Endothelial cell of umbilical vein (primary cell): ENCODE data around the gene MMD. TPM values are rescaled to one million over a fixed set of nuclear protein-coding genes. Genes with fewer than 3 reads are reported as not detected.

ENCODE experiments used
- BruUV-seq: library from RNA; stranded (reverse); fragments of 400-500 nt; replicated peaks from 2 replicates; lab custom pipeline; 2021; lab: Mats Ljungman, UMichigan
- CTCF ChIA-PET: fragments of 300-600, 350-600 bp; sonication (Branson Sonifier 250); formaldehyde crosslinking; loops from one replicate; lab custom pipeline; 2021; ENCODE audit warnings: antibody characterized with exemption, inconsistent platforms; lab: Charles Lee
- POLR2A ChIA-PET: fragments of 300-600, 350-600 bp; sonication (Branson Sonifier 250); formaldehyde crosslinking; loops from one replicate; lab custom pipeline; 2021; ENCODE audit warnings: antibody characterized with exemption, inconsistent platforms; lab: Charles Lee
- DNase-seq: peaks from one replicate; pipeline ENCODE4 v3.0.0-alpha.2; 2011; ENCODE audit warnings: low read depth, low spot score
- FAIRE-seq: peaks from 2 replicates; lab custom pipeline; 2011; peaks lifted over from hg19 to GRCh38; lab: Jason Lieb, UNC
- H2AFZ ChIP-seq: 2 replicates; pipeline ENCODE4 v1.6.0; 2012; ENCODE audit warnings: low read depth, low read length, control low read depth, inconsistent platforms
- H3K27ac ChIP-seq: 2 replicates; pipeline ENCODE4 v1.5.1; 2011; ENCODE audit warnings: low read depth, mild to moderate bottlenecking, control low read depth, low read length, moderate library complexity; ENCODE audit not compliant: insufficient read depth
- H3K27me3 ChIP-seq, 2 experiments: 2 replicates each; pipeline versions ENCODE4 v1.6.0 to v1.6.1; 2011; ENCODE audit warnings: low read length in 2 of 2, mixed read lengths in 1 of 2; ENCODE audit not compliant: control insufficient read depth in 2 of 2, insufficient read depth in 2 of 2
- H3K36me3 ChIP-seq, 2 experiments: 2 replicates in 1 of 2; 3 replicates in 1 of 2; pipeline ENCODE4 v1.5.1; 2011; ENCODE audit warnings: low read length in 2 of 2, mild to moderate bottlenecking in 1 of 2, moderate library complexity in 1 of 2; ENCODE audit not compliant: control insufficient read depth in 2 of 2, insufficient read depth in 2 of 2; ENCODE audit errors: extremely low read depth in 1 of 2
- H3K4me1 ChIP-seq: 3 replicates; pipeline ENCODE4 v1.5.1; 2011; ENCODE audit warnings: mild to moderate bottlenecking, low read length; ENCODE audit not compliant: control insufficient read depth, insufficient read depth; ENCODE audit errors: extremely low read depth
- H3K4me2 ChIP-seq: 2 replicates; pipeline ENCODE4 v1.6.1; 2011; ENCODE audit warnings: low read length, control low read depth, mixed read lengths; ENCODE audit not compliant: insufficient read depth
- H3K4me3 ChIP-seq, 3 experiments: fragments of 200-600 bp in 1 of 3; sonication (generic), shearing (Covaris generic) in 1 of 3; replicated peaks in 1 of 3; 2 replicates each; pipeline ENCODE4 v1.5.1; 2011 to 2016; ENCODE audit warnings: control low read depth in 3 of 3, low read length in 3 of 3, mild to moderate bottlenecking in 2 of 3, inconsistent platforms in 1 of 3, low read depth in 1 of 3, moderate library complexity in 1 of 3; ENCODE audit not compliant: insufficient read depth in 1 of 3
- H3K79me2 ChIP-seq: 2 replicates; pipeline ENCODE4 v1.6.0; 2012; ENCODE audit warnings: low read length, inconsistent platforms; ENCODE audit not compliant: control insufficient read depth, insufficient read depth
- H3K9ac ChIP-seq: replicated peaks from 2 replicates; pipeline ENCODE3; 2011; ENCODE audit warnings: low read length, control low read depth; ENCODE audit not compliant: insufficient read depth; ENCODE audit errors: extremely low read depth
- H3K9me1 ChIP-seq: replicated peaks from 3 replicates; pipeline ENCODE4 v1.6.0; 2011; ENCODE audit warnings: mild to moderate bottlenecking, low read length; ENCODE audit not compliant: control insufficient read depth, insufficient read depth; ENCODE audit errors: extremely low read depth
- H3K9me3 ChIP-seq: replicated peaks from 2 replicates; pipeline ENCODE4 v1.5.1; 2012; ENCODE audit warnings: low read length, inconsistent platforms; ENCODE audit not compliant: control insufficient read depth, insufficient read depth
- H4K20me1 ChIP-seq: replicated peaks from 2 replicates; pipeline ENCODE3; 2011; ENCODE audit warnings: mild to moderate bottlenecking, low read length; ENCODE audit not compliant: control insufficient read depth, insufficient read depth; ENCODE audit errors: extremely low read depth
- CTCF ChIP-seq, 2 donors: IDR thresholded peaks; 1 replicate in 1 of 2; 2 replicates in 1 of 2; pipeline ENCODE4 v1.5.1; 2011; ENCODE audit warnings: low read length in 2 of 2, mild to moderate bottlenecking in 2 of 2, moderate library complexity in 2 of 2, control low read depth in 1 of 2, inconsistent platforms in 1 of 2, low read depth in 1 of 2; ENCODE audit not compliant: insufficient read depth in 1 of 2; ENCODE audit errors: extremely low read depth in 1 of 2
- EZH2 ChIP-seq: IDR thresholded peaks from 2 replicates; pipeline ENCODE4 v1.6.1; 2012; ENCODE audit warnings: borderline replicate concordance, low read depth, mild to moderate bottlenecking, moderate library complexity, low read length, inconsistent platforms; ENCODE audit not compliant: severe bottlenecking
- FOS ChIP-seq: IDR thresholded peaks from 2 replicates; pipeline ENCODE4 v1.6.1; 2011; ENCODE audit warnings: mild to moderate bottlenecking, low read length, moderate library complexity, borderline replicate concordance; ENCODE audit not compliant: insufficient read depth
- GATA2 ChIP-seq: IDR thresholded peaks from 2 replicates; pipeline ENCODE4 v1.7.0; 2011; ENCODE audit warnings: low read depth, mild to moderate bottlenecking, moderate library complexity, mixed read lengths, low read length; ENCODE audit not compliant: insufficient read length, insufficient read depth
- JUN ChIP-seq: IDR thresholded peaks from 2 replicates; pipeline ENCODE4 v1.6.1; 2011; ENCODE audit warnings: borderline replicate concordance, low read depth; ENCODE audit not compliant: insufficient read length, insufficient read depth
- MYC ChIP-seq: IDR thresholded peaks from one replicate; pipeline ENCODE4 v1.6.1; 2011; ENCODE audit warnings: mild to moderate bottlenecking, low read depth, low read length
- POLR2A ChIP-seq: IDR thresholded peaks from 2 replicates; pipeline ENCODE4 v1.6.1; 2012; ENCODE audit warnings: low read depth, mild to moderate bottlenecking, control low read depth, low read length
- POLR2AphosphoS5 ChIP-seq: IDR thresholded peaks from 2 replicates; pipeline ENCODE4 v1.6.1; 2012; ENCODE audit warnings: low read depth, mild to moderate bottlenecking, control low read depth, low read length, moderate library complexity; ENCODE audit not compliant: insufficient read depth
- dilution Hi-C: fragments of 300-500 bp; cut with MboI; formaldehyde crosslinking; loops from one replicate; pipeline ENCODE4 v1.15.0; 2019; ENCODE audit warnings: low sequenced_read_pairs; ENCODE audit not compliant: extremely low pct_ligation_motif_present
- intact Hi-C: fragments of 100-400 bp; cut with micrococcal nuclease; formaldehyde crosslinking; loops from one replicate; pipeline ENCODE4 v1.10.0; 2022
- polyA plus RNA-seq, 4 experiments: library from polyadenylated mRNA; depleted of rRNA in 3 of 4; stranded (reverse) in 3 of 4; unstranded in 1 of 4; fragments of >200 nt; gene quantifications; 2 replicates each; pipeline versions ENCODE4 v1.2.1 to v1.2.3, GENCODE V29; 2011 to 2012; ENCODE audit warnings: missing spikeins in 1 of 4
- total RNA-seq: library from RNA; stranded (reverse); gene quantifications from 2 replicates; pipeline ENCODE4 v1.2.3, GENCODE V29; 2021
- TF ChIP-seq, protein P1 (sequence below): IDR thresholded peaks from 2 replicates; pipeline ENCODE4 v1.6.1; 2011; ENCODE audit not compliant: insufficient read depth, insufficient read length

The MMD gene
- total and polyA plus RNA-seq, 2 donors (not counting 3 experiments of a cell fraction or from before 2014, with no cell fraction given), result 5.6 to 9.3 TPM

GRCh38 chr17:55442953-55443683 lies 21.5 kb upstream of the MMD start:
- BruUV-seq, result no TSS peak
- ChIA-PET CTCF (interaction anchor here (0.8 to 1.2 kb wide), 2 partner anchors 9 to 275 kb away, joined by 3 to 5 read pairs; no protein-coding TSS in a partner anchor), POLR2A (no interaction called here)
- H3K9me1 ChIP-seq, result no peaks in the 10 kb centered on the region
- no peaks in the 10 kb centered on the region for H3K36me3 ChIP-seq
- TF ChIP-seq MYC, result no peak
- TF ChIP-seq, protein P1, sequence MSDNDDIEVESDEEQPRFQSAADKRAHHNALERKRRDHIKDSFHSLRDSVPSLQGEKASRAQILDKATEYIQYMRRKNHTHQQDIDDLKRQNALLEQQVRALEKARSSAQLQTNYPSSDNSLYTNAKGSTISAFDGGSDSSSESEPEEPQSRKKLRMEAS, result no peak
- TF ChIP-seq EZH2, result no peak
- TF ChIP-seq POLR2AphosphoS5, result no peak
- TF ChIP-seq CTCF (IDR thresholded peaks at IDR 0.05; ENCODE audit: extremely low read depth in 1 of 2, insufficient read depth in 1 of 2, low read depth in 1 of 2, low read length in 2 of 2), result no peak
- no peak for TF ChIP-seq GATA2
- TF ChIP-seq POLR2A, result no peak
- TF ChIP-seq FOS, result no peak
- no peak for TF ChIP-seq JUN
- FAIRE-seq, result no peak
- DNase-seq, result no peak
- no peak overlapping the region for H2AFZ ChIP-seq
- no peaks in the 10 kb centered on the region for H3K9me3 ChIP-seq
- H3K4me3 ChIP-seq, result no peak overlapping the region
- H3K9ac ChIP-seq, result no peak overlapping the region
- H3K27ac ChIP-seq, result no peak overlapping the region
- peaks cover 0 to 3% of the 10 kb centered on the region in 2 experiments for H3K27me3 ChIP-seq
- H3K4me1 ChIP-seq, result peaks cover 6% of the 10 kb centered on the region
- no peak overlapping the region for H3K4me2 ChIP-seq
- no peaks in the 10 kb centered on the region for H4K20me1 ChIP-seq
- dilution Hi-C loops (no loop called here), intact Hi-C loops (no loop called here)
- H3K79me2 ChIP-seq, result no peaks in the 10 kb centered on the region
